Suprapubic skin (tissue), 4 donors: Measurements from ENCODE around the gene DHX40. TPM values are rescaled to one million over a fixed set of nuclear protein-coding genes. Genes with fewer than 3 reads are reported as not detected.

Experiments used
- DNase-seq, 2 donors: peaks; one replicate each; pipeline ENCODE4 v3.0.0-alpha.2; 2019; ENCODE audit warnings: low spot score in 2 of 2
- H3K27ac ChIP-seq: fragments of 200-600 bp; sonication (generic); one replicate; pipeline ENCODE4 v1.5.1; 2019
- H3K27me3 ChIP-seq: fragments of 200-600 bp; sonication (generic); one replicate; pipeline ENCODE4 v1.5.1; 2019
- H3K36me3 ChIP-seq: fragments of 200-600 bp; sonication (generic); one replicate; pipeline ENCODE4 v1.5.1; 2019
- H3K4me1 ChIP-seq: fragments of 200-600 bp; sonication (generic); one replicate; pipeline ENCODE4 v1.5.1; 2019
- H3K4me3 ChIP-seq: fragments of 200-600 bp; sonication (generic); one replicate; pipeline ENCODE4 v1.5.1; 2019; ENCODE audit warnings: mild to moderate bottlenecking
- H3K9me3 ChIP-seq: fragments of 200-600 bp; sonication (generic); one replicate; pipeline ENCODE4 v1.5.1; 2019
- EP300 ChIP-seq: sonication (generic); formaldehyde crosslinking; IDR thresholded peaks from one replicate; pipeline ENCODE4 v1.6.1; 2017; ENCODE audit warnings: antibody characterized with exemption
- POLR2A ChIP-seq, 2 donors: fragments of 450-650 bp; IDR thresholded peaks; one replicate each; pipeline ENCODE4 v1.6.1; 2017; ENCODE audit warnings: antibody characterized with exemption in 2 of 2, mild to moderate bottlenecking in 2 of 2, moderate library complexity in 2 of 2
- POLR2AphosphoS5 ChIP-seq, 3 donors: sonication (generic); formaldehyde crosslinking; IDR thresholded peaks; one replicate each; pipeline ENCODE4 v1.6.1; 2017; ENCODE audit warnings: antibody characterized with exemption in 3 of 3
- WGBS: methylation state at CpG from one replicate; pipeline ENCODE4 v1.1.5; 2018; 5-methylcytosine and 5-hydroxymethylcytosine counted together
- total RNA-seq, 4 donors: library from RNA; depleted of rRNA; stranded (reverse); fragments of >200 nt; gene quantifications; one replicate each; pipeline ENCODE4 v1.1.0, GENCODE V29; 2016
- TF ChIP-seq, protein P1 (sequence below), 2 donors: fragments of 200-600 bp in 1 of 2; fragments of 450-650 bp in 1 of 2; sonication (generic) in 1 of 2; IDR thresholded peaks; one replicate each; pipeline ENCODE4 v1.5.1; 2016 to 2019; ENCODE audit warnings: antibody characterized with exemption in 2 of 2, mild to moderate bottlenecking in 1 of 2, moderate library complexity in 1 of 2

Gene DHX40
- total RNA-seq, 4 donors from 2014 or later: 30.6 to 42.9 (median 37.4) TPM

- Histone ChIP-seq H3K36me3 (no peaks in the 10 kb centered on the region), H3K27me3 (no peaks in the 10 kb centered on the region), H3K27ac (no peak overlapping the region), H3K4me3 (no peak overlapping the region), H3K9me3 (no peaks in the 10 kb centered on the region), H3K4me1 (no peaks in the 10 kb centered on the region)
- 34% methylated on average over 1 of the region's 1 CpG for WGBS
- no peak for TF ChIP-seq POLR2A (IDR thresholded peaks at IDR 0.05)
- no peak for TF ChIP-seq POLR2AphosphoS5 (IDR thresholded peaks at IDR 0.05)
- TF ChIP-seq, protein P1, sequence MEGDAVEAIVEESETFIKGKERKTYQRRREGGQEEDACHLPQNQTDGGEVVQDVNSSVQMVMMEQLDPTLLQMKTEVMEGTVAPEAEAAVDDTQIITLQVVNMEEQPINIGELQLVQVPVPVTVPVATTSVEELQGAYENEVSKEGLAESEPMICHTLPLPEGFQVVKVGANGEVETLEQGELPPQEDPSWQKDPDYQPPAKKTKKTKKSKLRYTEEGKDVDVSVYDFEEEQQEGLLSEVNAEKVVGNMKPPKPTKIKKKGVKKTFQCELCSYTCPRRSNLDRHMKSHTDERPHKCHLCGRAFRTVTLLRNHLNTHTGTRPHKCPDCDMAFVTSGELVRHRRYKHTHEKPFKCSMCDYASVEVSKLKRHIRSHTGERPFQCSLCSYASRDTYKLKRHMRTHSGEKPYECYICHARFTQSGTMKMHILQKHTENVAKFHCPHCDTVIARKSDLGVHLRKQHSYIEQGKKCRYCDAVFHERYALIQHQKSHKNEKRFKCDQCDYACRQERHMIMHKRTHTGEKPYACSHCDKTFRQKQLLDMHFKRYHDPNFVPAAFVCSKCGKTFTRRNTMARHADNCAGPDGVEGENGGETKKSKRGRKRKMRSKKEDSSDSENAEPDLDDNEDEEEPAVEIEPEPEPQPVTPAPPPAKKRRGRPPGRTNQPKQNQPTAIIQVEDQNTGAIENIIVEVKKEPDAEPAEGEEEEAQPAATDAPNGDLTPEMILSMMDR (IDR thresholded peaks at IDR 0.05): no peak
- no peak for TF ChIP-seq EP300
- no peak for DNase-seq
Observed at GRCh38 chr17:59527931-59528330, 37.5 kb upstream of the DHX40 start.

DNA sequence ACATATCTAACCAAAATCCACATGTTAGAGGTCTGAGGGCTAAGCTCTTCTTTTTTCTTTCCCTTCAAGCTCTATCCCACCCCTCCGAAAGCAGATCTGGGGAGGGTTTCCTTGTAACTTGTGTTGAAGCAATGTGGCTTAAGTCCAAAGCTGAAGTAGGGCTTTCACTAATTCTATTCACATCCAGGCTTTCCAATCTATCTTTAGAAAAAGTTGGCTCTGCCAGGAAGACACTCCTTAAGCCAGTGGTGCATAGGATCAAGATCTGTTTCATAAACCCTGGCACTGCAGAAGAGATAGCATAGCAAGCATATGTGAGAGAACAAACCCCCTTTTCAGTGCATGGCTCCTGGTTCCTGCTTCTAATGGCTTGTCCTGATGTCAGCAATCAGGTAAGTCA is 34.9 kb upstream of the DHX40 start:
- 95% methylated on average over 1 of the region's 1 CpG for WGBS
- TF ChIP-seq EP300: no peak
- Histone ChIP-seq H3K9me3 (no peaks in the 10 kb centered on the region), H3K36me3 (no peaks in the 10 kb centered on the region), H3K27ac (no peak overlapping the region), H3K27me3 (no peaks in the 10 kb centered on the region), H3K4me1 (no peaks in the 10 kb centered on the region), H3K4me3 (no peak overlapping the region)
- no peak for DNase-seq

- Histone ChIP-seq H3K4me3 (no peak overlapping the region), H3K27ac (no peak overlapping the region), H3K27me3 (no peaks in the 10 kb centered on the region), H3K9me3 (no peaks in the 10 kb centered on the region), H3K4me1 (no peaks in the 10 kb centered on the region), H3K36me3 (no peaks in the 10 kb centered on the region)
- 87% methylated on average over 5 of the region's 5 CpGs for WGBS
- DNase-seq: no peak
- TF ChIP-seq POLR2AphosphoS5 (IDR thresholded peaks at IDR 0.05): no peak
- TF ChIP-seq, protein P1 (IDR thresholded peaks at IDR 0.05): no peak
- TF ChIP-seq EP300: no peak
- TF ChIP-seq POLR2A (IDR thresholded peaks at IDR 0.05): no peak
Observed at GRCh38 chr17:59533694-59534093, 31.7 kb upstream of the DHX40 start.

DNA sequence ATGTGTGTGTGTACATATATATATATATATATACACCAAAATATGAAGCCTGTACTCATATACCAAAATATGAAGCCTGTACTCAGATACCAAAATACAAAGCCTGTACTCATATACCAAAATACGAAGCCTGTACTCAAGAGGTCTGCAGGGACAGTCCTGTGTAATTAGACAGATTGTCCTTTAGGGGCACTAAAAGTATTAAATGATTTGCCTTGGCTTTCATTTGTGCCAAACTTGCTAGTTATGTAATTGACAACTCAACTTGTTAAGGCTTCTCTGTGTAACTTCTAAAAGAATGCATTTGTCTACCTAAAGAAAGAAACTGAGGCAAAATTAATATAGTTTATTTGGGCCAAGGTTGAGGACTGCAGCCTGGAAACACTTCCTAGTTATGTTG is 30.8 kb upstream of the DHX40 start:
- no peak for TF ChIP-seq EP300
- no peak for TF ChIP-seq POLR2A (IDR thresholded peaks at IDR 0.05)
- no peak for TF ChIP-seq POLR2AphosphoS5 (IDR thresholded peaks at IDR 0.05)
- TF ChIP-seq, protein P1 (IDR thresholded peaks at IDR 0.05): no peak
- no peaks in the 10 kb centered on the region for H3K36me3 ChIP-seq
- DNase-seq: no peak
- H3K4me1 ChIP-seq: no peaks in the 10 kb centered on the region
- no peaks in the 10 kb centered on the region for H3K27me3 ChIP-seq
- no peak overlapping the region for H3K27ac ChIP-seq
- H3K4me3 ChIP-seq: no peak overlapping the region
- no peaks in the 10 kb centered on the region for H3K9me3 ChIP-seq
- 54% methylated on average over 1 of the region's 1 CpG for WGBS

- H3K36me3 ChIP-seq: no peaks in the 10 kb centered on the region
- TF ChIP-seq, protein P1 (IDR thresholded peaks at IDR 0.05): no peak
- no peak for TF ChIP-seq POLR2AphosphoS5 (IDR thresholded peaks at IDR 0.05)
- TF ChIP-seq POLR2A (IDR thresholded peaks at IDR 0.05): no peak
- TF ChIP-seq EP300: no peak
Observed at GRCh38 chr17:59538195-59538909, 27.1 kb upstream of the DHX40 start.

More at GRCh38 chr17:59538195-59538909, 27.1 kb upstream of the DHX40 start:
- H3K27ac ChIP-seq: no peak overlapping the region
- peaks cover 2% of the 10 kb centered on the region for H3K27me3 ChIP-seq
- H3K4me3 ChIP-seq: no peak overlapping the region
- no peaks in the 10 kb centered on the region for H3K4me1 ChIP-seq
- DNase-seq: no peak
- no peaks in the 10 kb centered on the region for H3K9me3 ChIP-seq
